ENCODE results near the gene DCC.

Gene DCC

DNA sequence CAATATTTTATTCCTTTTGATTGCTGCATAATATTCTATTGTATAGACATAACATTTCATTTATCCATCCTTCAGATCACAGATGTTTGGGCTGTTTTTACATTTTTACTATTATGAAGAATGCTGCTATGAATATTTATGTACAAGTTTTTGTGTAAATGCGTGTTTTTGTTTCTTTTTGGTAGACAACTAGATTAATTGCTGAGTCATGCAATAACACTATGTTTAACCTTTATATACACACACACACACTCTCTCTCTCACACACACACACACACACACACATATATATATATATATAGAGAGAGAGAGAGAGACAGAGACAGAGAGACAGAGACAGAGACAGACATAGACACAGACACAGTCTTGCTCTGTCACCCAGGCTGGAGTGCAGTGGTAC, 926.9 kb downstream of the DCC start:
- no peak for DNase-seq

- no peak for DNase-seq
Observed at GRCh38 chr18:53268455-53268854, 928.5 kb downstream of the DCC start.

- DNase-seq = no peak
Observed at GRCh38 chr18:53281406-53281805, 941.4 kb downstream of the DCC start.

- DNase-seq = no peak
Observed at GRCh38 chr18:53283708-53284107, 943.7 kb downstream of the DCC start.

DNA sequence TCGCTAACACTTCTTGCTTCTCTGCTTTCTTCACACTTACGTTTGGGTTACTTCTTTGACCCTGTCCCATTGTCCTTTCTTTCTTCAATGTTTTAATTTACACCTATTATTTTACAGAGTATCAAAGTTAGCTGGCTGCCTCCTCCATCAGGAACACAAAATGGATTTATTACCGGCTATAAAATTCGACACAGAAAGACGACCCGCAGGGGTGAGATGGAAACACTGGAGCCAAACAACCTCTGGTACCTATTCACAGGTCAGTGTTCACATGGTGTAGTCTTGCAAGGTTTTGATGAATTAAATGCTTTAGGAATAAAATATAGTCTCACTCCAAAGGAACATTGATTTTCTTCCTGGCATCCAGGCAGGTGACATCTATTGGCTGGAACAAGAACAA, 965.5 kb downstream of the DCC start:
- DNase-seq = no peak

DNA sequence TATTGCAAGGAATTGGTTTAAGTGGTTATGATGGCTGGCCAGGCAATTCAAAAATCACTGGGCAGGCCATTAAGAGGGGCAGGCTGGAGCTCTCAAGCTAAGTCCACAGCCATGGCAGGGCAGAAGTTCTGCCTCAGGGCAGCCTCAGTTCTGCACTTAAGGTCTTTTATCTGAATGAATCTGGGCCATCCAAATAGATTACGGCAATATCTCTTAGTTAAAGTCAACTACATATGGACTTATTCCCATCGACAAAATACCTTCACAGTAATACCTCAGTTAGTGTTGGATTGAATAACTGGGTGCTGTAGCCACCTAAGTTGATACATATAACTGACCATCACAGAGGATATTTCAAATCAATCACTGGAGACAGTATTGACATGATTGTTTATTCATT, 979.6 kb downstream of the DCC start:
- no peak for DNase-seq

- no peak for DNase-seq
Observed at GRCh38 chr18:53322163-53322562, 982.2 kb downstream of the DCC start.

DNA sequence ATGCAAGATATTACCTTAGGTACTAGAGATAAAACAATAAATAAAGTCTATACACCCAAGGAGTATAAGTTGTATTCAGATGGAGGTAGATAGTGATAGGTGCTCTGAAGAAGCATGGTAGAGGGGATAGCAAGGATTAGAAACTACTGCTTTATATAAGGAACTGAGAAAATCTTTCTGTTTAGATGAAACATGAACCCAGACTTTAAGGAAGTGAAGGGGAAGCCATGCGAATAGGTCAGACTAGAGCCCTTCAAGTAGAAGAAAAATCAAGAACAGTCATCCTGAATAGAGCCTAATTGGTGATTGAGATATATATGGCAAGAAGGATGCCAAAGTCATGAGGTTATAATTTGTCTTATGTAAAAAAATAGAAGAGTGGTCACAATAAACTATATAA, 984.4 kb downstream of the DCC start:
- DNase-seq = no peak

DNA sequence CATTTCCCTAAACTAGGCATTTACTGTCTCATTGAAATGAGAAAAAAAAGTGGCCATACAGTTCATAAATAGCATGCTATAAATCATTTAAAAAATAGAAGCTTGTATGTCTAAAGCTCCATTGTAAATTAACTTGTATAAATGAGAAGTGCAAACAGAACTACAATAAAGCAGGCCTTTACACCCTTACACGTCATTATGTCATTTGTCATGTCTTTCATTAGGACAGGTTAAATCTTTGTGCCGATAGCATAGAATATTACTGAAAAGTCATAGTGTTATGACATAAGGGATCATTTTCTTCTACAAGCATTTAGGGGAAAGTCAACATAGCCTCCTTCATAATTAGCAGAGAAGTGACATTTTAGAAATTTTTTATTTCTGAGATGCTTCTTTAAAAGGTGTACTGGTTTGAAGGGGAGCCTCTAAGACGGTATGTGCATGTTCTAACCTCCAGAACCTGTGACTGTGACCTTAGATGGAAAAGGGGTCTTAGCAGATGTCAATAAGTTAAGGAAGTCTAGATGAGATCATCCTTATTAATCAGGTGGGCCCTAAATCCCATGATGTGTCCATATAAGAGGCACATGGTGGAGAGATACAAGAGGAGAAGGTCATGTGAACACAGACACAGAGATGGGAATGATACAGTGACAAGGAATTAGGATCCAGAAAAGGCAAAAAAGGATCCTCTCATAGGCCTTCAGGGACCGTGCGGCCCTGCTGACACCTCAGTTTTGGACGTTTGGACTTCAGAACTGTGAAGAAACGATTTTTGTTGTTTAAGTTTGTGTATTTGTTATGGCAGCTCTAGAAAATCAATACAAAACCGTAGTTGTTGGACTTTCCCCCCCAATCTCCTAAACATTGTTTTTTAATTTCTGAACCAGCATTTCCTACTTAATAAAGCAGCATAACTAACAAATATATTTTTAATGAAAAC, 1020.8 kb downstream of the DCC start:
- DNase-seq = no peak

DNA sequence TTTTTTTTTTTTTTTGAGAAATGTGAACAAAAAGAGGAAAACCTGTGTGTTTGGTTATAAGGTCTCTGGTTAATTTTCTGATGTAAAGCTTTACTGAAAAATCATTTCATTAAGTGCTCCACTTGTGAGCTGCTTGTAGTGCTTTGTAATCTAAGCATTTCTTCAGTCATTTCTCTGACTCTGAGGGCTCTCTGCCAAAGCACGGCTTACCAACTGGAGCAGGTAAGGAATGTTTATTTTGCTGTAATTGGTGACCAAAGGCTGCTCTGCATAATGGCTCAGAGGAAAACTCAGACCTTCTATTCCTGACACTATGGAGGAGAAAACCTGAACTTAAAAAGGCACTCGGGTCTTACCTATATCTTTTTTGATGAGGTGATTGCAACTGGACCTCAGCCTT, 1035.6 kb downstream of the DCC start:
- DNase-seq = no peak

DNA sequence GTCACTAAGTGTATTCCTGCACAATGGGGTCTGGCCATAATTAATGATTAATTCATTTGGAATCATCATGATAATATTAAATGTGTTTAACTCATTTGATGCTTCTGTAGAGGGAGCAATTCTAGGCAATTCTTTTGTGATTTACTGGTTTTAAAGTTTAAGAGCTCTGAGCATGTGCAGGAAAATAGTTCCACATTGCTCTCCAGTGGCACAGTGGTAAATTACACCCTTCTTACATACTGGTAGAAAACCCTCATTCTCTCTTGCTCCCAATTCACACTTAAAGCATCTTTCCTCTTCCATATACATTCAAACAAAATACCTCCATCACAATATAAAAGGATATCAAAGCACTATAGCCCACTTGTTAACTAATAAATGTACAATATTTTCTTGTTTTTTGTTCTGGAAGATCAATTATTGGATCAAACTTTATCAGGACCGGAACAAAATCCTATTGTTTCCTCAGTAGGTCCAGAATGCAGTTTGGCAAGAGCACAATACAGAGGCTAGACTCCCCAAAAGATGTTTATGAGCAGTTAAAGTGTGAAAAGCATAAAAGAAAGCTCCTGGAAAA, 1040.2 kb downstream of the DCC start:
- DNase-seq = no peak

DNA sequence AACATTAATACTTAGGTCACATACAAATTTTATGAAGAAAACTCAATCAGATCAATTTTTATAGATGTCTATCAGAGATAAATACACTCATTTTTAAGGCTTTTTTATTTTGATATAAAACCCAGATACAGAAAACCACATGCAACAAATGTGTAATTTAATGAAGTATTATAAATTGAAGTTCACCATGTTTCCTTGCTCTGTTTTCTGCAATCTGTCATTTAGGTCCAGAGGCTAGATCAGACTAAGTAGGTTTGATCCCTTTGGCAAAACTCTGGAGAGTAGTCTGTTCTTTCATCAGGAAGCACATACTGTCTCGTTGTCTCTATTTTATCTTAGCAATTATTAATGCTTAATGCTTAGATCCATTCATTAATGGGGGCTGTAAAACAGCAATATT, 1042.9 kb downstream of the DCC start:
- DNase-seq = no peak

DNA sequence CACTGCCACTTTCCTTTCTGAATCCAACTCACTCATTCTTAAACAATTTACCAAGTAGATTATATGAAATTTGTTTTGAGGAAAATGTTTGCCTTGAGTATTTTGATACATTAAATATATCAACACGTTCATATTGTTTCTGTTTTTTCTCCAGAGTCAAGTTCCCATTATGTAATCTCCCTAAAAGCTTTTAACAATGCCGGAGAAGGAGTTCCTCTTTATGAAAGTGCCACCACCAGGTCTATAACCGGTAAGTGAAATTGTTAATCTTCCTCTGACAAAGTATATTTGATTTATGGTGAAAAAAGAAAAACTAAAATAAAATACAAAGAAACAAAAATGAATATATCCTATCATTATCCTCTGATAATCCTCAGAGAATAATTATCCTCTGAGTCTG, 1045.9 kb downstream of the DCC start:
- no peak for DNase-seq

GRCh38 chr18:53387581-53387980, 1047.6 kb downstream of the DCC start:
- DNase-seq = no peak

- no peak for DNase-seq
Observed at GRCh38 chr18:53402670-53403069, 1062.7 kb downstream of the DCC start.

GRCh38 chr18:53408271-53408670, 1068.3 kb downstream of the DCC start:
- no peak for DNase-seq

GRCh38 chr18:53411511-53411910, 1071.5 kb downstream of the DCC start:
- DNase-seq = no peak

DNA sequence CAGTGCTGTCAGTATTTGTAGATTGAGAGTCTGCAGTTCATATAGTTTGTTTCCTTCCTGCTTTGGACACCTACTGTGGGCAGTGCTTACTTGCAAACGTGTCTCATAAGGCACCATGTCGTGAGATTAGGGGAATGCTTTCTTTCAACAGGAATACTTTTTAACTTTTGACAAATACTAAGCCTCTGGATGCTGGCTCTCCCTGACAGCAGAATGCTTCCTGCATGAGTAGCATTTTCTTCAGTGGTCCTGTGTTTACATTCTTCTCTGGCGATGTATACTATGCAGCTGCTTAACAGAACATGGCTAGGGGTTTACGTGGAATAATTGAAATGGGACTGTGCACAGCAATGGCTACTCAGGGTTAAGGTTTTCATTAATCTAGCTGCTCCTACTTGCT, 1077.0 kb downstream of the DCC start:
- no peak for DNase-seq

GRCh38 chr18:53421869-53422268, 1081.9 kb downstream of the DCC start:
- DNase-seq = no peak

DNA sequence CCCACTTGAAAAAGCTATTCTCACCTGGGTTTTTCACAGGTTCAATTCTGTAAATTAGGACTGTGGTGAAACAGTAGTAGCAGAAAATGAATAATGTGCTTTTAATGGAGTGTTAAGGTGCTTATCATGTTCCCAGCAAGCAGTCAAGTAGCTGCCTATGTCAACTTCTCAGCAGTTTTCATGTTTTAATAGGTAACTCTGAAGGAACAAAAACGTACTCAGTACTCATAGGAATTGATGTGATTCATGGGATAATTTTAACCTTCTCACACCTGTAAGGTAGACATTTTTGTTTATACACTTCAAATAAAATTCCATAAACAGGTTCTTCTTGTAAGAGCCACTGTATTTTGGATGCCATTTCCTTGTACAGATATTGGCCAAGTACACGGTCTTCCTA, 1082.9 kb downstream of the DCC start:
- DNase-seq = no peak

DNA sequence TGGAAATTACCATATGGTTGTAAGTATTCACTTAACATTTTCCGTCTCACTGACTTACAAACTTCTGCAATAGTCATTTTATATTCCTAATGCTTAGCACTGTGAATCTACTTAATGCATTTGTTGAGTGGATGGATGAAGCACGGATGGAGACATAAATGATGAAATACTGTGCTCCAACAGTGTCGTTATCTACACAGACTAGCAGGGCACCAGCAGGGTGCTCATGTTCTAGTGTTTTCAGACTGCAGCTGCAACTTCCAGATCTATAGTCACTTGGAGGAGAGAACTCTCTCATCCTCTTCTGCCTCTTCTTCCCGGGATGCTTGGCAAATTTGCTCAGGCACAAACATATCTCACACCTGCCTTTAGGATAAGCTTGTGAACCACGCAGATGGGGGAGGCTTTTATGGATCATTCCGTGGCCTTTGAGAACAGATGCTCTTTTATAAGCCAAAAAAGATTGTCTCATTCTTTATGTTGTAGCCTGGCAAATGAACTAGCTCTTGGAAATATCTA, 1086.7 kb downstream of the DCC start:
- DNase-seq = no peak

GRCh38 chr18:53441761-53442414, 1101.9 kb downstream of the DCC start:
- no peak for DNase-seq

GRCh38 chr18:53442415-53442783, 1102.4 kb downstream of the DCC start:
- DNase-seq = no peak

DNA sequence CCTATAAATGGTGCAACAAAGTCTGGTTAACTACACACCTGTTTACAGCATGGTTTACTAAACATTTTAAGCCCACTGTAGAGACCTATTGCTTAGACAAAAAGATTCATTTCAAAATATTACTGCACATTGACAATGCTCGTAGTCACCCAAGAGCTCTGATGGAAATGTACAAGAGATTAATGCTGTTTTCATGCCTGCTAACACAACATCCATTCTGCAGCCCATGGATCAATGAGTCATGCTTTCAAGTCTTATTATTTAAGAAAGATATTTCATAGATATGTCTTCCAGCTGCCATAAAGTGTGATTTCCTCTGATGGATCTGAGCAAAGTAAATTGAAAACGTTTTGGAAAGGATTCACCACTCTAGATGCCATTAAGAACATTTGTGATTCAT, 1103.3 kb downstream of the DCC start:
- no peak for DNase-seq

All from cortex of kidney (tissue), 1 donor.